Lung (tissue), 12 donors: ENCODE results near the gene C20orf144. TPM values are rescaled to one million over a fixed set of nuclear protein-coding genes. Genes with fewer than 3 reads are reported as not detected.

ENCODE experiments used
- ATAC-seq: fragments of 200-7000 bp; cut with Tn5 transposase; one replicate; pipeline ENCODE4 v1.9.1; 2020; ENCODE audit warnings: moderate number of reproducible peaks; ENCODE audit not compliant: insufficient read depth, low FRiP score
- DNase-seq, 3 donors: peaks; one replicate each; pipeline ENCODE4 v3.0.0-alpha.2; 2013 to 2017
- H3K27ac ChIP-seq, 2 donors: one replicate each; pipeline ENCODE4 v1.5.1; 2013; ENCODE audit warnings: mild to moderate bottlenecking in 2 of 2, moderate library complexity in 2 of 2, control low read depth in 1 of 2, inconsistent platforms in 1 of 2, low read depth in 1 of 2, low read length in 1 of 2
- H3K27me3 ChIP-seq, 3 donors: one replicate each; pipeline ENCODE4 v1.5.1; 2013; ENCODE audit warnings: low read length in 2 of 3; ENCODE audit not compliant: control insufficient read depth in 3 of 3, insufficient read depth in 3 of 3
- H3K36me3 ChIP-seq, 4 donors: one replicate each; pipeline ENCODE4 v1.5.1; 2013; ENCODE audit warnings: low read length in 4 of 4, mild to moderate bottlenecking in 1 of 4, moderate library complexity in 1 of 4; ENCODE audit not compliant: control insufficient read depth in 4 of 4, insufficient read depth in 4 of 4
- H3K4me1 ChIP-seq, 5 donors: one replicate each; pipeline ENCODE4 v1.5.1; 2013; ENCODE audit warnings: low read length in 5 of 5, mild to moderate bottlenecking in 2 of 5, moderate library complexity in 1 of 5; ENCODE audit not compliant: control insufficient read depth in 5 of 5, insufficient read depth in 5 of 5
- H3K4me3 ChIP-seq: one replicate; pipeline ENCODE4 v1.5.1; 2013; ENCODE audit warnings: mild to moderate bottlenecking, control low read depth, moderate library complexity
- H3K9ac ChIP-seq, 2 donors: one replicate each; pipeline ENCODE4 v1.5.1; 2013; ENCODE audit warnings: low read length in 2 of 2, control low read depth in 1 of 2; ENCODE audit not compliant: insufficient read depth in 1 of 2
- H3K9me3 ChIP-seq, 4 donors: one replicate each; pipeline ENCODE4 v1.5.1; 2013; ENCODE audit warnings: low read length in 3 of 4, mild to moderate bottlenecking in 1 of 4, moderate library complexity in 1 of 4; ENCODE audit not compliant: control insufficient read depth in 4 of 4, insufficient read depth in 3 of 4
- CTCF ChIP-seq: IDR thresholded peaks from 2 replicates; pipeline ENCODE4 v1.5.1; 2012; ENCODE audit warnings: mild to moderate bottlenecking; ENCODE audit errors: control extremely low read depth, extremely low read depth
- WGBS, 2 donors: extraction: QIAGEN DNeasy Blood & Tissue Kit; methylation state at CpG; one replicate each; pipeline ENCODE4 v1.1.7; 2013; 5-methylcytosine and 5-hydroxymethylcytosine counted together
- polyA plus RNA-seq, 2 donors: library from polyadenylated mRNA; stranded (reverse); fragments of 200-250 nt; gene quantifications; one replicate each; pipeline ENCODE4 v1.2.1, GENCODE V29; 2013
- total RNA-seq, 2 donors: library from RNA; depleted of rRNA in 1 of 2; stranded (reverse); fragments of >200 nt in 1 of 2; gene quantifications; one replicate each; pipeline ENCODE4 v1.2.1, GENCODE V29; 2014 to 2021
- donor health status: control.
- donor health status: control.
- donor health status: Bipolar disorder and iron deficiency.
- donor health status: healthy.
- donor health status: DM: yes; HTN: yes; CAD: no.

Gene C20orf144
- total and polyA plus RNA-seq, 4 donors, result 0.05 to 0.31 (median 0.08) TPM; not detected in 1

GRCh38 chr20:33624399-33624798 is 37.7 kb upstream of the C20orf144 start:
- TF ChIP-seq CTCF, result no peak
- no peak overlapping the region for H3K4me3 ChIP-seq
- H3K4me1 ChIP-seq, result no peaks in the 10 kb centered on the region
- H3K27ac ChIP-seq, result no peak overlapping the region
- 81 to 82% methylated on average over 3 of the region's 3 CpGs for WGBS, 2 donors
- H3K36me3 ChIP-seq, result peaks cover 16 to 59% (median 31%) of the 10 kb centered on the region in 4 donors
- no peaks in the 10 kb centered on the region for H3K9me3 ChIP-seq
- DNase-seq (no peak), ATAC-seq (no peak)
- H3K9ac ChIP-seq, result no peak overlapping the region
- no peaks in the 10 kb centered on the region for H3K27me3 ChIP-seq

DNA sequence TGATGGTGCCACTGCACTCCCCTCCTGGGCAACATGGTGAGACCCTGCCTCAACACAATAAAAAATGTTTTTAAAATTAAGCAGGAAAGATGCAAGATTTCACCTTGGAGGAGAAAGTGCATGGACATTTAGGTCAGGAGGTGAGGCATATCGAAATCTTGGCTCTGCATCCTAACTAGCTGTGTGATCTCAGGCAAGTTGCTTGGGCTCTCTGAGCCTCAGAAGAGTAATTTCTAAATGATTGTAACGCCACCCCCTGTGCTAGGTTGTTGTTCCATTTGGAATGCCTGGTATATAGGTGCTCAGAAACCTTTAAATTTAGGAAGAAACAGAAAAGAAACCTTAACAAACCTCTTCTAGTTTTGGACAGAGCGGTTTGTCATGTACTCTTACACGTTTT is 35.9 kb upstream of the C20orf144 start:
- Histone ChIP-seq H3K4me1 (no peaks in the 10 kb centered on the region), H3K9ac (no peak overlapping the region), H3K4me3 (no peak overlapping the region), H3K27me3 (no peaks in the 10 kb centered on the region), H3K9me3 (no peaks in the 10 kb centered on the region), H3K36me3 (peaks cover 28 to 66% (median 40%) of the 10 kb centered on the region in 4 donors), H3K27ac (no peak overlapping the region)
- DNase-seq (no peak), ATAC-seq (no peak)
- TF ChIP-seq CTCF, result no peak
- 96% methylated on average over 4 of the region's 4 CpGs for WGBS, 2 donors

- DNase-seq (no peak), ATAC-seq (no peak)
- H3K4me3 ChIP-seq, result no peak overlapping the region
- 97 to 98% methylated on average over 4 of the region's 4 CpGs for WGBS, 2 donors
- no peaks in the 10 kb centered on the region for H3K9me3 ChIP-seq
- TF ChIP-seq CTCF, result no peak
- H3K27ac ChIP-seq, result no peak overlapping the region
- peaks cover 28 to 69% (median 43%) of the 10 kb centered on the region in 4 donors for H3K36me3 ChIP-seq
- H3K4me1 ChIP-seq, result no peaks in the 10 kb centered on the region
- H3K9ac ChIP-seq, result no peak overlapping the region
- H3K27me3 ChIP-seq, result no peaks in the 10 kb centered on the region
Measured at GRCh38 chr20:33627577-33628216, 34.4 kb upstream of the C20orf144 start.

GRCh38 chr20:33629533-33629932 is 32.6 kb upstream of the C20orf144 start:
- Histone ChIP-seq H3K4me1 (no peaks in the 10 kb centered on the region), H3K27ac (no peak overlapping the region), H3K9me3 (no peaks in the 10 kb centered on the region), H3K9ac (no peak overlapping the region), H3K4me3 (no peak overlapping the region), H3K36me3 (peaks cover 20 to 65% (median 37%) of the 10 kb centered on the region in 4 donors), H3K27me3 (no peaks in the 10 kb centered on the region)
- DNase-seq, result no peak
- no peak for TF ChIP-seq CTCF
- ATAC-seq, result no peak
- 96 to 97% methylated on average over 10 of the region's 10 CpGs for WGBS, 2 donors
